ENCODE results near the gene VPREB3. TPM values are rescaled to one million over a fixed set of nuclear protein-coding genes. Genes with fewer than 3 reads are reported as not detected.

Gene VPREB3
- total RNA-seq, 1 experiment from 2014 or later: not detected

- Histone ChIP-seq H3K27me3 (replicated peaks; ENCODE audit: control insufficient read depth, insufficient read depth, low read length) (no peaks in the 10 kb centered on the region), H3K36me3 (ENCODE audit: control insufficient read depth, insufficient read depth, low read length) (peaks cover 7% of the 10 kb centered on the region), H3K4me3 (ENCODE audit: low read depth, low read length) (no peak overlapping the region), H3K4me1 (no peaks in the 10 kb centered on the region), H3K9me3 (no peaks in the 10 kb centered on the region)
- H3K27me3 Mint-ChIP-seq (ENCODE audit: insufficient read depth, unreplicated experiment): no peaks in the 10 kb centered on the region
- H3K27ac Mint-ChIP-seq (ENCODE audit: unreplicated experiment): no peak overlapping the region
- no peaks in the 10 kb centered on the region for H3K4me1 Mint-ChIP-seq (ENCODE audit: low read depth, unreplicated experiment)
- intact Hi-C loops (cut with micrococcal nuclease; ENCODE audit: unreplicated experiment): no loop called here
- TF ChIP-seq CTCF (IDR thresholded peaks at IDR 0.05; ENCODE audit: insufficient read depth in 1 of 2, low read depth in 1 of 2, low read length in 1 of 2, severe bottlenecking in 1 of 2, unreplicated experiment in 1 of 2): no peak
- ChIA-PET CTCF (no interaction called here), POLR2A (no interaction called here)
- DNase-seq: no peak
- BruUV-seq (replicated peaks): no TSS peak
- no peaks in the 10 kb centered on the region for H3K9me3 Mint-ChIP-seq (ENCODE audit: unreplicated experiment)
- no peak overlapping the region for H3K4me3 Mint-ChIP-seq (ENCODE audit: unreplicated experiment)
- peaks cover 91% of the 10 kb centered on the region for H3K36me3 Mint-ChIP-seq (ENCODE audit: insufficient read depth, unreplicated experiment)
Observed at GRCh38 chr22:23801238-23801821, 47.1 kb upstream of the VPREB3 start.

DNA sequence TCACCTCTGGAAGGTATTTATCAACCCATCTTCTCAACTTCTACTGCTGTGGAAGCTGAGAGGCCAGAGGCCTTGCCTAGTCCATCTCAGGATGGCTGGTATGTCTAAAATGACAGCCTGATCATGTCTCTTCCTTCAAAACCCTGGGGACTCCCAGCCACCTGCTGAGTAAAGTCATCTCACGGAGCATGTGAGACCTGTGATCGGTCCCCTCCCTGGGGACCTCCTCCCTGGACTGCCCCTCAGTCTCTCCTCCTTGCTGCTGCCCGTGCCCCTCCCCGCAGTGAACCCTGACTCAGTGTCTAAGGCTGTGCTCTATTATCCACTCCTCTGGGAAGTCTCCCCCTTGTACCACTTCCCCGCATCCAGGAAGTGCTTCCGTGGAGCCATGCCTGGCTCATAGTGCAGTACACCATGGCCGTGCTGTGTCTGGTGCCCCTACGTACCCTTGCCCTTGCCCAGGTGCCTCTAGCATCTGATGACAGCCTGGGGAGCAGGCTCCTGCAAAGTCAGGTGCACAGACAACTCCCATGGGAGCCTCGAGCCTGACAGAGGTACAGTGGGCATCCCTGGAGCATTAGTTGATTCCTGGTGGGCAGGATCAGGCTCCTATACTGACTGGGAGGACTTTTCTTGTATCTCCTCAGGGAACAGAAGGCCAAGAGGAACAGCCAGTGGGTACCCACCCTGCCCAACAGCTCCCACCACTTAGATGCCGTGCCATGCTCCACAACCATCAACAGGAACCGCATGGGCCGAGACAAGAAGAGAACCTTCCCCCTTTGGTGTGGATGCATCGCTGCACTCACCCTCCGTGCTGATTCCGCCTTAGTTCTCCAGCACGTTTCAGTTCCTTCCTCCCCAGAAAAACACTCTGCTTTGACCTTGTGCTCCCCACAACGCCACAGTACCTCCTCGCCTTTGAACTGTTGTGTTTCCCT is 46.3 kb upstream of the VPREB3 start:
- ChIA-PET POLR2A (no interaction called here), CTCF (no interaction called here)
- H3K36me3 Mint-ChIP-seq (ENCODE audit: insufficient read depth, unreplicated experiment): peaks cover 91% of the 10 kb centered on the region
- intact Hi-C loops (cut with micrococcal nuclease; ENCODE audit: unreplicated experiment): no loop called here
- H3K9me3 Mint-ChIP-seq (ENCODE audit: unreplicated experiment): no peaks in the 10 kb centered on the region
- no peak for DNase-seq
- peaks cover 7% of the 10 kb centered on the region for H3K36me3 ChIP-seq (ENCODE audit: control insufficient read depth, insufficient read depth, low read length)
- no peak overlapping the region for H3K4me3 Mint-ChIP-seq (ENCODE audit: unreplicated experiment)
- H3K27me3 Mint-ChIP-seq (ENCODE audit: insufficient read depth, unreplicated experiment): no peaks in the 10 kb centered on the region
- no peaks in the 10 kb centered on the region for H3K27me3 ChIP-seq (replicated peaks; ENCODE audit: control insufficient read depth, insufficient read depth, low read length)
- no peaks in the 10 kb centered on the region for H3K4me1 Mint-ChIP-seq (ENCODE audit: low read depth, unreplicated experiment)
- H3K4me1 ChIP-seq: no peaks in the 10 kb centered on the region
- TF ChIP-seq CTCF (IDR thresholded peaks at IDR 0.05; ENCODE audit: insufficient read depth in 1 of 2, low read depth in 1 of 2, low read length in 1 of 2, severe bottlenecking in 1 of 2, unreplicated experiment in 1 of 2): no peak
- no TSS peak for BruUV-seq (replicated peaks)
- no peaks in the 10 kb centered on the region for H3K9me3 ChIP-seq
- no peak overlapping the region for H3K4me3 ChIP-seq (ENCODE audit: low read depth, low read length)
- no peak overlapping the region for H3K27ac Mint-ChIP-seq (ENCODE audit: unreplicated experiment)

- H3K27ac Mint-ChIP-seq (ENCODE audit: unreplicated experiment): no peak overlapping the region
- peaks cover 93% of the 10 kb centered on the region for H3K36me3 Mint-ChIP-seq (ENCODE audit: insufficient read depth, unreplicated experiment)
- no peaks in the 10 kb centered on the region for H3K27me3 Mint-ChIP-seq (ENCODE audit: insufficient read depth, unreplicated experiment)
- no peaks in the 10 kb centered on the region for H3K9me3 ChIP-seq
- TF ChIP-seq CTCF (IDR thresholded peaks at IDR 0.05; ENCODE audit: insufficient read depth in 1 of 2, low read depth in 1 of 2, low read length in 1 of 2, severe bottlenecking in 1 of 2, unreplicated experiment in 1 of 2): no peak
- POLR2A ChIA-PET: no interaction called here
- H3K27me3 ChIP-seq (replicated peaks; ENCODE audit: control insufficient read depth, insufficient read depth, low read length): no peaks in the 10 kb centered on the region
- CTCF ChIA-PET: no interaction called here
- H3K4me3 Mint-ChIP-seq (ENCODE audit: unreplicated experiment): no peak overlapping the region
- H3K4me1 Mint-ChIP-seq (ENCODE audit: low read depth, unreplicated experiment): no peaks in the 10 kb centered on the region
- H3K9me3 Mint-ChIP-seq (ENCODE audit: unreplicated experiment): no peaks in the 10 kb centered on the region
- no peaks in the 10 kb centered on the region for H3K4me1 ChIP-seq
- peaks cover 8% of the 10 kb centered on the region for H3K36me3 ChIP-seq (ENCODE audit: control insufficient read depth, insufficient read depth, low read length)
- intact Hi-C loops (cut with micrococcal nuclease; ENCODE audit: unreplicated experiment): no loop called here
- no peak for DNase-seq
- no peak overlapping the region for H3K4me3 ChIP-seq (ENCODE audit: low read depth, low read length)
- no TSS peak for BruUV-seq (replicated peaks)
Observed at GRCh38 chr22:23796461-23796860, 42.2 kb upstream of the VPREB3 start.
